Ishikawa (cell line): ENCODE results near the gene PRR12.

Source experiments
- CEBPB ChIP-seq: IDR thresholded peaks from 2 replicates; pipeline ENCODE4 v1.6.1; 2012
- CREB1 ChIP-seq: IDR thresholded peaks from 2 replicates; pipeline ENCODE4 v1.6.1; 2012; ENCODE audit warnings: low read depth
- EGR1 ChIP-seq: IDR thresholded peaks from 2 replicates; pipeline ENCODE4 v1.6.1; 2012
- EP300 ChIP-seq: IDR thresholded peaks from 2 replicates; pipeline ENCODE4 v1.6.1; 2012; ENCODE audit warnings: borderline replicate concordance
- FOXM1 ChIP-seq: IDR thresholded peaks from 2 replicates; pipeline ENCODE4 v1.6.1; 2012; ENCODE audit warnings: low read depth, borderline replicate concordance
- MAX ChIP-seq: IDR thresholded peaks from 2 replicates; pipeline ENCODE4 v1.6.1; 2012
- NFIC ChIP-seq: IDR thresholded peaks from 2 replicates; pipeline ENCODE4 v1.6.1; 2012
- RAD21 ChIP-seq: IDR thresholded peaks from 2 replicates; pipeline ENCODE4 v1.6.1; 2012; ENCODE audit warnings: low read depth
- REST ChIP-seq: IDR thresholded peaks from 2 replicates; pipeline ENCODE4 v1.6.1; 2012; ENCODE audit warnings: low read depth, mild to moderate bottlenecking
- TAF1 ChIP-seq: IDR thresholded peaks from 2 replicates; pipeline ENCODE4 v1.6.1; 2012; ENCODE audit warnings: low read depth, mild to moderate bottlenecking
- TCF12 ChIP-seq: IDR thresholded peaks from 2 replicates; pipeline ENCODE4 v1.6.1; 2012; ENCODE audit warnings: low read depth
- TEAD4 ChIP-seq: IDR thresholded peaks from 2 replicates; pipeline ENCODE4 v1.6.1; 2012
- USF1 ChIP-seq: IDR thresholded peaks from 2 replicates; pipeline ENCODE4 v1.6.1; 2012
- YY1 ChIP-seq: IDR thresholded peaks from 2 replicates; pipeline ENCODE4 v1.6.1; 2012; ENCODE audit warnings: low read depth
- ZBTB7A ChIP-seq: IDR thresholded peaks from 2 replicates; pipeline ENCODE4 v1.6.1; 2012; ENCODE audit warnings: low read depth

Gene PRR12

GRCh38 chr19:49594993-49595818, 4.2 kb downstream of the PRR12 start:
- TF ChIP-seq TAF1 (no peak), MAX (no peak), EP300 (no peak), EGR1 (no peak), CEBPB (no peak), TCF12 (no peak), NFIC (no peak), REST (no peak), TEAD4 (no peak), FOXM1 (no peak), RAD21 (no peak)

GRCh38 chr19:49595819-49596404, 4.9 kb downstream of the PRR12 start:
- TF ChIP-seq TCF12 (no peak), CEBPB (no peak), EGR1 (no peak), TAF1 (no peak), EP300 (no peak), CREB1 (no peak), MAX (no peak), FOXM1 (no peak), YY1 (no peak), REST (no peak)

- TF ChIP-seq EGR1, result no peak
- TF ChIP-seq RAD21, result no peak
- TF ChIP-seq CREB1, result no peak
- TF ChIP-seq NFIC, result no peak
- TF ChIP-seq REST, result no peak
- no peak for TF ChIP-seq TEAD4
- TF ChIP-seq YY1, result no peak
- TF ChIP-seq USF1, result no peak
- TF ChIP-seq MAX, result no peak
- TF ChIP-seq FOXM1, result no peak
- no peak for TF ChIP-seq TAF1
- TF ChIP-seq EP300, result no peak
- TF ChIP-seq TCF12, result no peak
- TF ChIP-seq CEBPB, result no peak
- TF ChIP-seq ZBTB7A, result no peak
These were observed 5.4 kb downstream of the PRR12 start for GRCh38 chr19:49596407-49596806.

- TF ChIP-seq CEBPB (no peak), YY1 (no peak), RAD21 (no peak), MAX (no peak), NFIC (no peak), TAF1 (no peak), EGR1 (no peak), REST (no peak), EP300 (no peak), FOXM1 (no peak), ZBTB7A (no peak), CREB1 (no peak), TEAD4 (no peak), TCF12 (no peak)
These were observed 6.1 kb downstream of the PRR12 start for GRCh38 chr19:49596954-49597702.
